SK-N-MC (cell line): ENCODE measurements around the gene MGAT5B.

Experiments
- EZH2 ChIP-seq: fragments of 200-600 bp; sonication (generic); IDR thresholded peaks from one replicate; pipeline ENCODE4 v1.6.1; 2017; ENCODE audit warnings: antibody characterized with exemption
- POLR2AphosphoS5 ChIP-seq: IDR thresholded peaks from 2 replicates; pipeline ENCODE4 v1.6.1; 2012; ENCODE audit warnings: mild to moderate bottlenecking, low read depth, low read length, borderline replicate concordance

DNA sequence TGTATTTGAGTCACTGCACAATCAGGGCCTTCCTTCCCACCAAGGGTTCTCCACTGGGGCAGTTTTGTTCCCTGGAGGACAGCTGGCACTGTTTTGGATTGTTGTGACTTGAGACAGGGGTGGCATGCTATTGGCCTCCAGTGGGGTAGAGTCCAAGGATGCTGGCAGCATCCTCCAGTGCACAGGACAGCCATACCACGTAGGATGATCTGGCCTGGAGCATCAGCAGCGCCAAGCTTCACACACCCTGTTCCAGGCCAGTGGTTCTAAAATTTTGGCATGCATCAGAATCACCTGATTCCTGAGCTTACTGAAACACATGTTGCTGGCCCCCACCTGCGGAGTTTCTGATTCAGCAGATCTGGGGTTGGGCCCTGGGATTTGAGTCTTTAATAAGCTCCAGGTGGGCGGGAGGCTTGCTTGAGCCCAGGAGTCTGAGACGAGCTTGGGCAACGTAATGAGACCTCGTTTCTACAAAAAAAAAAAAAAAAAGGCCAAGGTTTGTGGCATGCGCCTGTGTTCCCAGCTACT is 83.2 kb downstream of the MGAT5B start:
- TF ChIP-seq EZH2 (no peak), POLR2AphosphoS5 (no peak)
